PC-9 (cell line): Measurements from ENCODE around the gene FOXP1. TPM values are rescaled to one million over a fixed set of nuclear protein-coding genes. Genes with fewer than 3 reads are reported as not detected.

Experiments
- BruUV-seq: library from RNA; stranded (reverse); fragments of 400-500 nt; replicated peaks from 2 replicates; lab custom pipeline; 2021; lab: Mats Ljungman, UMichigan
- CTCF ChIA-PET: fragments of 300-600 bp; sonication (Branson Sonifier 250); formaldehyde crosslinking; loops from one replicate; lab custom pipeline; 2022; ENCODE audit warnings: antibody characterized with exemption; lab: Charles Lee
- POLR2A ChIA-PET: fragments of 300-600 bp; sonication (Branson Sonifier 250); formaldehyde crosslinking; loops from one replicate; lab custom pipeline; 2022; ENCODE audit warnings: antibody characterized with exemption; ENCODE audit not compliant: unreplicated experiment; lab: Charles Lee
- DNase-seq, 2 experiments: peaks; one replicate each; pipeline versions ENCODE4 v3.0.0 to v3.0.0-alpha.2; 2015 to 2022; ENCODE audit warnings: mixed read lengths in 1 of 2
- H2AFZ ChIP-seq: fragments of 200-600 bp; sonication (generic); 2 replicates; pipeline ENCODE4 v1.8.1; 2017; ENCODE audit warnings: antibody characterized with exemption
- H3F3A ChIP-seq: fragments of 200-600 bp; sonication (generic); 2 replicates; pipeline ENCODE4 v1.8.1; 2017; ENCODE audit warnings: antibody characterized with exemption, mild to moderate bottlenecking, low read depth; ENCODE audit not compliant: insufficient read depth
- H3K27ac ChIP-seq: fragments of 200-600 bp; sonication (generic); 2 replicates; pipeline ENCODE4 v1.6.1; 2016; ENCODE audit warnings: mixed run types
- H3K27me3 ChIP-seq: fragments of 200-600 bp; sonication (generic); 2 replicates; pipeline ENCODE4 v1.6.1; 2016; ENCODE audit warnings: low read depth, mixed run types; ENCODE audit not compliant: insufficient read depth
- H3K36me3 ChIP-seq: fragments of 200-600 bp; sonication (generic); 2 replicates; pipeline ENCODE4 v1.6.1; 2016; ENCODE audit warnings: low read depth, mixed run types
- H3K4me1 ChIP-seq: fragments of 200-600 bp; sonication (generic); replicated peaks from 2 replicates; pipeline ENCODE4 v1.6.1; 2016; ENCODE audit warnings: mixed run types; ENCODE audit not compliant: insufficient read depth
- H3K4me2 ChIP-seq: fragments of 200-600 bp; sonication (generic); 2 replicates; pipeline ENCODE4 v1.6.1; 2017; ENCODE audit warnings: mixed run types
- H3K4me3 ChIP-seq: fragments of 200-600 bp; sonication (generic); 2 replicates; pipeline ENCODE4 v1.6.1; 2016; ENCODE audit warnings: mixed run types
- H3K79me2 ChIP-seq: fragments of 200-600 bp; sonication (generic); 2 replicates; pipeline ENCODE4 v1.6.1; 2017; ENCODE audit warnings: low read depth, mixed run types
- H3K9me2 ChIP-seq: fragments of 200-600 bp; sonication (generic); 2 replicates; pipeline ENCODE4 v1.8.1; 2017; ENCODE audit warnings: mild to moderate bottlenecking; ENCODE audit not compliant: insufficient read depth
- H3K9me3 ChIP-seq: fragments of 200-600 bp; sonication (generic); 2 replicates; pipeline ENCODE4 v1.8.1; 2016; ENCODE audit warnings: low read depth; ENCODE audit not compliant: insufficient read depth
- H4K20me1 ChIP-seq: fragments of 200-600 bp; sonication (generic); 2 replicates; pipeline ENCODE4 v1.8.1; 2017; ENCODE audit not compliant: insufficient read depth
- CTCF ChIP-seq: fragments of 200-600 bp; sonication (generic); conservative IDR thresholded peaks from 2 replicates; pipeline ENCODE4 v1.6.1; 2017; ENCODE audit warnings: mixed run types, antibody characterized with exemption, mild to moderate bottlenecking, moderate library complexity
- EZH2 ChIP-seq: fragments of 200-600 bp; sonication (generic); IDR thresholded peaks from 2 replicates; pipeline ENCODE4 v1.8.0; 2017; ENCODE audit warnings: antibody characterized with exemption, low read depth
- intact Hi-C: fragments of 100-400 bp; cut with micrococcal nuclease; formaldehyde crosslinking; loops from one replicate; pipeline ENCODE4 v1.10.0; 2022; ENCODE audit not compliant: unreplicated experiment
- total RNA-seq: library from RNA; stranded (reverse); gene quantifications from 2 replicates; pipeline ENCODE4 v1.2.3, GENCODE V29; 2021

Gene FOXP1
- total RNA-seq, 1 experiment from 2014 or later: 33.3 TPM

GRCh38 chr3:71602256-71602655 is 18.7 kb upstream of the FOXP1 start:
- Histone ChIP-seq H2AFZ (no peak overlapping the region), H3K4me3 (no peak overlapping the region), H3K27me3 (no peaks in the 10 kb centered on the region), H4K20me1 (no peaks in the 10 kb centered on the region), H3F3A (no peaks in the 10 kb centered on the region), H3K9me2 (no peaks in the 10 kb centered on the region), H3K9me3 (no peaks in the 10 kb centered on the region), H3K36me3 (no peaks in the 10 kb centered on the region), H3K4me2 (no peak overlapping the region), H3K4me1 (no peaks in the 10 kb centered on the region), H3K79me2 (no peaks in the 10 kb centered on the region), H3K27ac (no peak overlapping the region)
- POLR2A ChIA-PET: no interaction called here
- TF ChIP-seq EZH2: no peak
- TF ChIP-seq CTCF: no peak
- CTCF ChIA-PET: no interaction called here
- DNase-seq: no peak
- no TSS peak for BruUV-seq
- intact Hi-C loops: no loop called here

GRCh38 chr3:71601811-71602210 is 18.3 kb upstream of the FOXP1 start:
- ChIA-PET CTCF (no interaction called here), POLR2A (no interaction called here)
- no peaks in the 10 kb centered on the region for H3K9me2 ChIP-seq
- no peaks in the 10 kb centered on the region for H4K20me1 ChIP-seq
- intact Hi-C loops: no loop called here
- no peaks in the 10 kb centered on the region for H3K36me3 ChIP-seq
- no peaks in the 10 kb centered on the region for H3F3A ChIP-seq
- H3K9me3 ChIP-seq: no peaks in the 10 kb centered on the region
- no peaks in the 10 kb centered on the region for H3K4me1 ChIP-seq
- no peak for TF ChIP-seq CTCF
- no peak for TF ChIP-seq EZH2
- H3K4me2 ChIP-seq: no peak overlapping the region
- H3K27ac ChIP-seq: no peak overlapping the region
- no TSS peak for BruUV-seq
- H3K4me3 ChIP-seq: no peak overlapping the region
- no peaks in the 10 kb centered on the region for H3K79me2 ChIP-seq
- H2AFZ ChIP-seq: no peak overlapping the region
- H3K27me3 ChIP-seq: no peaks in the 10 kb centered on the region
- DNase-seq: no peak

- H3K27me3 ChIP-seq: no peaks in the 10 kb centered on the region
- H3K79me2 ChIP-seq: no peaks in the 10 kb centered on the region
- H4K20me1 ChIP-seq: no peaks in the 10 kb centered on the region
- no peaks in the 10 kb centered on the region for H3K36me3 ChIP-seq
- no TSS peak for BruUV-seq
- H3K9me3 ChIP-seq: no peaks in the 10 kb centered on the region
- POLR2A ChIA-PET: no interaction called here
- H3K4me3 ChIP-seq: no peak overlapping the region
- no peak for TF ChIP-seq CTCF
- TF ChIP-seq EZH2: no peak
- no peak overlapping the region for H3K4me2 ChIP-seq
- no peaks in the 10 kb centered on the region for H3K4me1 ChIP-seq
- CTCF ChIA-PET: no interaction called here
- DNase-seq: no peak
- no peaks in the 10 kb centered on the region for H3K9me2 ChIP-seq
- intact Hi-C loops: no loop called here
- no peak overlapping the region for H2AFZ ChIP-seq
- H3K27ac ChIP-seq: no peak overlapping the region
- no peaks in the 10 kb centered on the region for H3F3A ChIP-seq
Observed at GRCh38 chr3:71600646-71601288, 17.2 kb upstream of the FOXP1 start.
